HepG2 (cell line): ENCODE data around the gene DSTN. TPM values are rescaled to one million over a fixed set of nuclear protein-coding genes. Genes with fewer than 3 reads are reported as not detected.

Experiments
- ESRRA ChIP-seq: sonication (generic); formaldehyde crosslinking; IDR thresholded peaks from 2 replicates; pipeline ENCODE4 v1.5.1; 2020; ENCODE audit warnings: mild to moderate bottlenecking, low read depth, missing genetic modification reagents
- FOXA3 ChIP-seq: IDR thresholded peaks from 2 replicates; pipeline ENCODE4 v1.6.1; 2016; ENCODE audit warnings: missing genetic modification reagents, missing compliant biosample characterization
- HNRNPL ChIP-seq: fragments of 200-400 bp; formaldehyde crosslinking; IDR thresholded peaks from 2 replicates; pipeline ENCODE4 v1.6.1; 2017; ENCODE audit warnings: mild to moderate bottlenecking, low read depth, low read length
- JDP2 ChIP-seq: sonication (generic); formaldehyde crosslinking; IDR thresholded peaks from 2 replicates; pipeline ENCODE4 v1.8.1; 2022; ENCODE audit warnings: missing genetic modification reagents, borderline replicate concordance
- MTF1 ChIP-seq: sonication (generic); formaldehyde crosslinking; IDR thresholded peaks from 2 replicates; pipeline ENCODE4 v1.5.0; 2020; ENCODE audit warnings: missing genetic modification reagents
- MZF1 ChIP-seq: sonication (generic); formaldehyde crosslinking; IDR thresholded peaks from 2 replicates; pipeline ENCODE4 v1.8.1; 2023; ENCODE audit warnings: mild to moderate bottlenecking, missing genetic modification reagents, borderline replicate concordance
- PAF1 ChIP-seq: IDR thresholded peaks from 2 replicates; pipeline ENCODE4 v1.6.1; 2016; ENCODE audit warnings: missing genetic modification reagents, missing compliant biosample characterization
- RELA ChIP-seq: sonication (generic); formaldehyde crosslinking; IDR thresholded peaks from 2 replicates; pipeline ENCODE4 v1.4.0; 2020; ENCODE audit warnings: missing genetic modification reagents
- SYNCRIP ChIP-seq: fragments of 200-400 bp; formaldehyde crosslinking; IDR thresholded peaks from 2 replicates; pipeline ENCODE4 v1.6.1; 2018; ENCODE audit warnings: mild to moderate bottlenecking, low read depth, low read length; ENCODE audit not compliant: insufficient read depth
- ZFP1 ChIP-seq: IDR thresholded peaks from 2 replicates; pipeline ENCODE4 v1.6.1; 2016
- ZNF251 ChIP-seq: sonication (generic); formaldehyde crosslinking; IDR thresholded peaks from 2 replicates; pipeline ENCODE4 v1.9.0; 2021; ENCODE audit warnings: mild to moderate bottlenecking, missing genetic modification reagents
- ZNF354B ChIP-seq: sonication (generic); formaldehyde crosslinking; IDR thresholded peaks from 2 replicates; pipeline ENCODE4 v1.8.0; 2022; ENCODE audit warnings: mild to moderate bottlenecking, missing genetic modification reagents
- ZNF547 ChIP-seq: sonication (generic); formaldehyde crosslinking; IDR thresholded peaks from 2 replicates; pipeline ENCODE4 v1.5.1; 2020; ENCODE audit warnings: mild to moderate bottlenecking, missing genetic modification reagents
- ZNF570 ChIP-seq: sonication (generic); formaldehyde crosslinking; IDR thresholded peaks from 2 replicates; pipeline ENCODE4 v1.4.0; 2020; ENCODE audit warnings: mild to moderate bottlenecking, missing genetic modification reagents, borderline replicate concordance
- ZNF605 ChIP-seq: sonication (generic); formaldehyde crosslinking; IDR thresholded peaks from 2 replicates; pipeline ENCODE4 v1.8.0; 2022; ENCODE audit warnings: mild to moderate bottlenecking, missing genetic modification reagents
- ZNF7 ChIP-seq: IDR thresholded peaks from 2 replicates; pipeline ENCODE4 v1.6.1; 2016; ENCODE audit warnings: missing biosample characterization, missing genetic modification reagents
- ZNF720 ChIP-seq: sonication (generic); formaldehyde crosslinking; IDR thresholded peaks from 2 replicates; pipeline ENCODE4 v1.4.0; 2020; ENCODE audit warnings: missing genetic modification reagents
- ZSCAN21 ChIP-seq: sonication (generic); formaldehyde crosslinking; IDR thresholded peaks from 2 replicates; pipeline ENCODE4 v1.8.0; 2022; ENCODE audit warnings: mild to moderate bottlenecking, missing genetic modification reagents, moderate library complexity, borderline replicate concordance
- polyA plus RNA-seq, 8 experiments: library from polyadenylated mRNA; depleted of rRNA in 3 of 8; stranded (reverse) in 7 of 8; unstranded in 1 of 8; fragments of >200 nt; fragmentation: Illumina TruSeq in 4 of 8; extraction: Trizol in 4 of 8; gene quantifications; 2 replicates each; pipeline versions ENCODE4 v1.2.1 to v1.2.3, GENCODE V29; 2011 to 2016; ENCODE audit warnings: low read depth in 4 of 8, missing spikeins in 1 of 8, mixed read lengths in 1 of 8; ENCODE audit not compliant: insufficient read depth in 1 of 8
- total RNA-seq, 5 experiments: library from RNA; depleted of rRNA; stranded (reverse); fragments of >200 nt; fragmentation: Illumina TruSeq; extraction: Trizol; gene quantifications; 2 replicates each; pipeline ENCODE4 v1.2.3, GENCODE V29; 2016; ENCODE audit warnings: low read depth in 1 of 5
- TF ChIP-seq, protein P1 (sequence below): sonication (generic); formaldehyde crosslinking; IDR thresholded peaks from 2 replicates; pipeline ENCODE4 v1.4.0; 2020; ENCODE audit warnings: missing genetic modification reagents, borderline replicate concordance
- TF ChIP-seq, protein P2 (sequence below): sonication (generic); formaldehyde crosslinking; conservative IDR thresholded peaks from 2 replicates; pipeline ENCODE4 v1.4.0; 2020; ENCODE audit warnings: missing genetic modification reagents
- TF ChIP-seq, protein P3 (sequence below): sonication (generic); formaldehyde crosslinking; IDR thresholded peaks from 2 replicates; pipeline ENCODE4 v1.5.1; 2020; ENCODE audit warnings: missing genetic modification reagents, mild to moderate bottlenecking, borderline replicate concordance
- TF ChIP-seq, protein P4 (sequence below): sonication (generic); formaldehyde crosslinking; conservative IDR thresholded peaks from 2 replicates; pipeline ENCODE4 v1.8.0; 2022; ENCODE audit warnings: low read depth, missing genetic modification reagents
- TF ChIP-seq, protein P5 (sequence below): sonication (generic); formaldehyde crosslinking; IDR thresholded peaks from 2 replicates; pipeline ENCODE4 v1.5.0; 2020; ENCODE audit warnings: mild to moderate bottlenecking, missing genetic modification reagents

DSTN gene
- total and polyA plus RNA-seq, 2 of the 13 experiments (the other 11 are each of a cell fraction or from before 2014, with no cell fraction given), result 27.6 to 106 TPM

DNA sequence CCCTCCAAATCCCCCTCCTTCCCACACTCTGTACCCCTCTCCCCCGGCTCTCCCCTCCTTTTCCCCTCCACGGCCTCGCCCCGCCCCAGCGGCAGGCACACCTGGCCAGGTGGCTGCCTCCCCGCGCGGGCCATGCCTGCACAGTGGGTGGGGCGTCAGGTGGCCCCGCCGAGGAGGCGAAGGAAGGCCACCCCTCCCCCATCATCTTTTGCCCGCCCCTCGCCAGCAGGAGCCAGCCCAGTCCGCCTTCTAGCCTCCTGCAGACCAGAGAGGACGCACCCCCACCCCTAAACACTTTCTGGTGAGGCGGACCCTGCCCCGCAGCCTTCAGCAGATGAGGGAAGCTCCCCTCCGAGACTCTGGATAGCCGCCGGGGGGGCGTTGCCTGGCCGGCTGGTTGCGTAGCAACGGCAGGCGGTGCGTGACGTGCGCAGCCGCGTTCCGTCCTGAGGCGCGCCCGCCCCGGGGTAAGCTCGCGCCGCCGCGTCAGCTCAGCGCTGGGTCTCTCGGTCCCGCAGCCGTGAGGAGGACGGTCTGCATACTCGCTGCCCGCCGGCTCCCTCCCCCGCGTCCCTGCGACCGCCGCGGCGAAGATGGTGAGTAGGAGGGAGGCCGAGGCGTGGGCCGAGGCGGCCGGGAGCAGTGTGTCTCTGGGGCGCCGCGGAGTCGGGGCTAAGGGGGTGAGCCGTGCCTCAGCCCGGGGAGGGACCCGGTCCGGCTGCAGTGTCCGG, at the start of gene DSTN (continued):
- TF ChIP-seq MZF1 (CRISPR knock-in tag) (no peak), ZNF7 (CRISPR knock-in tag) (0 out of 2 replicates have a peak, but pooled peaks have one; percentile 25), FOXA3 (CRISPR knock-in tag) (no peak; the same call in 1 of the 2 replicates), ZNF547 (peak; percentile 80; the same call in 1 of the 2 replicates), ZNF251 (CRISPR knock-in tag) (no peak), ESRRA (CRISPR knock-in tag) (no peak), MTF1 (CRISPR knock-in tag) (no peak), ZFP1 (CRISPR knock-in tag) (no peak), ZNF354B (CRISPR knock-in tag) (0 out of 2 replicates have a peak, but pooled peaks have one; percentile 65), PAF1 (CRISPR knock-in tag) (no peak), ZSCAN21 (CRISPR knock-in tag) (peak; percentile 95; the same call in 1 of the 2 replicates), RELA (no peak), ZNF605 (CRISPR knock-in tag) (peak; percentile 58; the same call in 1 of the 2 replicates), ZNF720 (CRISPR knock-in tag) (no peak), HNRNPL (0 out of 2 replicates have a peak, but pooled peaks have one; percentile 9), JDP2 (CRISPR knock-in tag) (no peak), SYNCRIP (no peak), ZNF570 (no peak)
- TF ChIP-seq, protein P1, sequence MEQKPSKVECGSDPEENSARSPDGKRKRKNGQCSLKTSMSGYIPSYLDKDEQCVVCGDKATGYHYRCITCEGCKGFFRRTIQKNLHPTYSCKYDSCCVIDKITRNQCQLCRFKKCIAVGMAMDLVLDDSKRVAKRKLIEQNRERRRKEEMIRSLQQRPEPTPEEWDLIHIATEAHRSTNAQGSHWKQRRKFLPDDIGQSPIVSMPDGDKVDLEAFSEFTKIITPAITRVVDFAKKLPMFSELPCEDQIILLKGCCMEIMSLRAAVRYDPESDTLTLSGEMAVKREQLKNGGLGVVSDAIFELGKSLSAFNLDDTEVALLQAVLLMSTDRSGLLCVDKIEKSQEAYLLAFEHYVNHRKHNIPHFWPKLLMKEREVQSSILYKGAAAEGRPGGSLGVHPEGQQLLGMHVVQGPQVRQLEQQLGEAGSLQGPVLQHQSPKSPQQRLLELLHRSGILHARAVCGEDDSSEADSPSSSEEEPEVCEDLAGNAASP (CRISPR knock-in tag), result 0 out of 2 replicates have a peak, but pooled peaks have one; percentile 24
- TF ChIP-seq, protein P2, sequence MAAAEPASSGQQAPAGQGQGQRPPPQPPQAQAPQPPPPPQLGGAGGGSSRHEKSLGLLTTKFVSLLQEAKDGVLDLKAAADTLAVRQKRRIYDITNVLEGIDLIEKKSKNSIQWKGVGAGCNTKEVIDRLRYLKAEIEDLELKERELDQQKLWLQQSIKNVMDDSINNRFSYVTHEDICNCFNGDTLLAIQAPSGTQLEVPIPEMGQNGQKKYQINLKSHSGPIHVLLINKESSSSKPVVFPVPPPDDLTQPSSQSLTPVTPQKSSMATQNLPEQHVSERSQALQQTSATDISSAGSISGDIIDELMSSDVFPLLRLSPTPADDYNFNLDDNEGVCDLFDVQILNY (CRISPR knock-in tag), result 0 out of 2 replicates have a peak, but pooled peaks have one; percentile 29
- TF ChIP-seq, protein P3, sequence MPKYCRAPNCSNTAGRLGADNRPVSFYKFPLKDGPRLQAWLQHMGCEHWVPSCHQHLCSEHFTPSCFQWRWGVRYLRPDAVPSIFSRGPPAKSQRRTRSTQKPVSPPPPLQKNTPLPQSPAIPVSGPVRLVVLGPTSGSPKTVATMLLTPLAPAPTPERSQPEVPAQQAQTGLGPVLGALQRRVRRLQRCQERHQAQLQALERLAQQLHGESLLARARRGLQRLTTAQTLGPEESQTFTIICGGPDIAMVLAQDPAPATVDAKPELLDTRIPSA, result peak; percentile 90; the same call in 1 of the 2 replicates
- TF ChIP-seq, protein P4, sequence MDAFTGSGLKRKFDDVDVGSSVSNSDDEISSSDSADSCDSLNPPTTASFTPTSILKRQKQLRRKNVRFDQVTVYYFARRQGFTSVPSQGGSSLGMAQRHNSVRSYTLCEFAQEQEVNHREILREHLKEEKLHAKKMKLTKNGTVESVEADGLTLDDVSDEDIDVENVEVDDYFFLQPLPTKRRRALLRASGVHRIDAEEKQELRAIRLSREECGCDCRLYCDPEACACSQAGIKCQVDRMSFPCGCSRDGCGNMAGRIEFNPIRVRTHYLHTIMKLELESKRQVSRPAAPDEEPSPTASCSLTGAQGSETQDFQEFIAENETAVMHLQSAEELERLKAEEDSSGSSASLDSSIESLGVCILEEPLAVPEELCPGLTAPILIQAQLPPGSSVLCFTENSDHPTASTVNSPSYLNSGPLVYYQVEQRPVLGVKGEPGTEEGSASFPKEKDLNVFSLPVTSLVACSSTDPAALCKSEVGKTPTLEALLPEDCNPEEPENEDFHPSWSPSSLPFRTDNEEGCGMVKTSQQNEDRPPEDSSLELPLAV (CRISPR knock-in tag), result no peak
- TF ChIP-seq, protein P5, sequence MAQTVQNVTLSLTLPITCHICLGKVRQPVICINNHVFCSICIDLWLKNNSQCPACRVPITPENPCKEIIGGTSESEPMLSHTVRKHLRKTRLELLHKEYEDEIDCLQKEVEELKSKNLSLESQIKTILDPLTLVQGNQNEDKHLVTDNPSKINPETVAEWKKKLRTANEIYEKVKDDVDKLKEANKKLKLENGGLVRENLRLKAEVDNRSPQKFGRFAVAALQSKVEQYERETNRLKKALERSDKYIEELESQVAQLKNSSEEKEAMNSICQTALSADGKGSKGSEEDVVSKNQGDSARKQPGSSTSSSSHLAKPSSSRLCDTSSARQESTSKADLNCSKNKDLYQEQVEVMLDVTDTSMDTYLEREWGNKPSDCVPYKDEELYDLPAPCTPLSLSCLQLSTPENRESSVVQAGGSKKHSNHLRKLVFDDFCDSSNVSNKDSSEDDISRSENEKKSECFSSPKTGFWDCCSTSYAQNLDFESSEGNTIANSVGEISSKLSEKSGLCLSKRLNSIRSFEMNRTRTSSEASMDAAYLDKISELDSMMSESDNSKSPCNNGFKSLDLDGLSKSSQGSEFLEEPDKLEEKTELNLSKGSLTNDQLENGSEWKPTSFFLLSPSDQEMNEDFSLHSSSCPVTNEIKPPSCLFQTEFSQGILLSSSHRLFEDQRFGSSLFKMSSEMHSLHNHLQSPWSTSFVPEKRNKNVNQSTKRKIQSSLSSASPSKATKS, result no peak
